HG03097 (cell line): Measurements from ENCODE around the gene JAM3.
"Not testable (repeated sequence)": the region's sequence is repeated elsewhere in the genome, so short reads cannot be mapped to it uniquely, and the experiment has no call there.

Source experiments
- ATAC-seq: cut with Tn5 transposase; IDR thresholded peaks from one replicate; pipeline ENCODE4 v1.9.1; 2021; ENCODE audit not compliant: unreplicated experiment, low FRiP score

The JAM3 gene

GRCh38 chr11:134170919-134171281, 102.0 kb downstream of the JAM3 start:
- no peak for ATAC-seq

- no peak for ATAC-seq
Measured at GRCh38 chr11:134171951-134172350, 103.1 kb downstream of the JAM3 start.

GRCh38 chr11:134173296-134173695, 104.4 kb downstream of the JAM3 start:
- no peak for ATAC-seq

- no peak for ATAC-seq
Measured at GRCh38 chr11:134176284-134176683, 107.4 kb downstream of the JAM3 start.

GRCh38 chr11:134178032-134178674, 109.3 kb downstream of the JAM3 start:
- ATAC-seq = no peak

- ATAC-seq = no peak
Measured at GRCh38 chr11:134181707-134182106, 112.8 kb downstream of the JAM3 start.

- not testable (repeated sequence) for ATAC-seq
Measured at GRCh38 chr11:134188092-134188491, 119.2 kb downstream of the JAM3 start.

GRCh38 chr11:134196756-134197155, 127.9 kb downstream of the JAM3 start:
- no peak for ATAC-seq

- no peak for ATAC-seq
Measured at GRCh38 chr11:134199531-134199930, 130.7 kb downstream of the JAM3 start.

- ATAC-seq = no peak
Measured at GRCh38 chr11:134200688-134201087, 131.8 kb downstream of the JAM3 start.
